ENCODE results near the gene TMC2.

- TF ChIP-seq, protein P1, sequence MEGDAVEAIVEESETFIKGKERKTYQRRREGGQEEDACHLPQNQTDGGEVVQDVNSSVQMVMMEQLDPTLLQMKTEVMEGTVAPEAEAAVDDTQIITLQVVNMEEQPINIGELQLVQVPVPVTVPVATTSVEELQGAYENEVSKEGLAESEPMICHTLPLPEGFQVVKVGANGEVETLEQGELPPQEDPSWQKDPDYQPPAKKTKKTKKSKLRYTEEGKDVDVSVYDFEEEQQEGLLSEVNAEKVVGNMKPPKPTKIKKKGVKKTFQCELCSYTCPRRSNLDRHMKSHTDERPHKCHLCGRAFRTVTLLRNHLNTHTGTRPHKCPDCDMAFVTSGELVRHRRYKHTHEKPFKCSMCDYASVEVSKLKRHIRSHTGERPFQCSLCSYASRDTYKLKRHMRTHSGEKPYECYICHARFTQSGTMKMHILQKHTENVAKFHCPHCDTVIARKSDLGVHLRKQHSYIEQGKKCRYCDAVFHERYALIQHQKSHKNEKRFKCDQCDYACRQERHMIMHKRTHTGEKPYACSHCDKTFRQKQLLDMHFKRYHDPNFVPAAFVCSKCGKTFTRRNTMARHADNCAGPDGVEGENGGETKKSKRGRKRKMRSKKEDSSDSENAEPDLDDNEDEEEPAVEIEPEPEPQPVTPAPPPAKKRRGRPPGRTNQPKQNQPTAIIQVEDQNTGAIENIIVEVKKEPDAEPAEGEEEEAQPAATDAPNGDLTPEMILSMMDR (IDR thresholded peaks at IDR 0.05), result no peak
- TF ChIP-seq EZH2 (IDR thresholded peaks at IDR 0.05) (no peak), EZH2phosphoT487 (IDR thresholded peaks at IDR 0.05) (no peak)
Measured at GRCh38 chr20:2516399-2516798, 20.0 kb upstream of the TMC2 start.

Measured in neural progenitor cell (in vitro differentiated cells).